WTC11 (cell line): Measurements from ENCODE around the gene OR52M1. TPM values are rescaled to one million over a fixed set of nuclear protein-coding genes. Genes with fewer than 3 reads are reported as not detected.
A peak's percentile ranks its signal among the peaks of the same experiment; 100 is the strongest.

ENCODE experiments used
- ATAC-seq: fragments of 200-7000 bp; cut with Tn5 transposase; 2 replicates; pipeline ENCODE4 v1.10.0; 2021; ENCODE audit warnings: mild to moderate bottlenecking, moderate library complexity
- CTCF ChIA-PET: fragments of 300-600 bp; sonication (Branson Sonifier 250); formaldehyde crosslinking; loops from one replicate; lab custom pipeline; 2021; ENCODE audit warnings: antibody characterized with exemption; lab: Charles Lee
- POLR2A ChIA-PET: fragments of 350-600 bp; sonication (Branson Sonifier 250); formaldehyde crosslinking; loops from one replicate; lab custom pipeline; 2021; ENCODE audit warnings: antibody characterized with exemption; lab: Charles Lee
- DNase-seq: peaks from one replicate; pipeline ENCODE4 v3.0.0; 2021; ENCODE audit warnings: low spot score
- H3K27ac Mint-ChIP-seq: 2 replicates; pipeline ENCODE4 v1.8.0; 2021; ENCODE audit warnings: mixed read lengths
- H3K27me3 Mint-ChIP-seq: 2 replicates; pipeline ENCODE4 v1.8.0; 2021; ENCODE audit warnings: low read depth, mild to moderate bottlenecking, moderate library complexity, mixed read lengths
- H3K36me3 Mint-ChIP-seq: 2 replicates; pipeline ENCODE4 v1.8.0; 2021; ENCODE audit warnings: mixed read lengths
- H3K4me1 Mint-ChIP-seq: 2 replicates; pipeline ENCODE4 v1.8.0; 2022; ENCODE audit warnings: mixed read lengths
- H3K4me3 Mint-ChIP-seq: 2 replicates; pipeline ENCODE4 v1.8.0; 2021; ENCODE audit warnings: mild to moderate bottlenecking, moderate library complexity, mixed read lengths
- H3K9me3 Mint-ChIP-seq: 2 replicates; pipeline ENCODE4 v1.8.0; 2021; ENCODE audit warnings: mixed read lengths
- CBFB ChIP-seq: sonication (generic); formaldehyde crosslinking; IDR thresholded peaks from 2 replicates; pipeline ENCODE4 v1.8.1; 2022; ENCODE audit warnings: mild to moderate bottlenecking, low read depth, missing genetic modification reagents
- CREM ChIP-seq: sonication (generic); formaldehyde crosslinking; IDR thresholded peaks from 2 replicates; pipeline ENCODE4 v1.8.1; 2022; ENCODE audit warnings: mild to moderate bottlenecking, missing genetic modification reagents, moderate library complexity
- ELF4 ChIP-seq: sonication (generic); formaldehyde crosslinking; IDR thresholded peaks from 2 replicates; pipeline ENCODE4 v1.8.1; 2022; ENCODE audit warnings: low read depth, mild to moderate bottlenecking, moderate library complexity, missing genetic modification reagents
- ETV6 ChIP-seq: sonication (generic); formaldehyde crosslinking; IDR thresholded peaks from 2 replicates; pipeline ENCODE4 v1.8.1; 2022; ENCODE audit warnings: mild to moderate bottlenecking, missing genetic modification reagents
- GTF2I ChIP-seq: fragments of 250-450 bp; sonication (Bioruptor Pico); conservative IDR thresholded peaks from 2 replicates; pipeline ENCODE4 v1.4.0; 2021; ENCODE audit warnings: mild to moderate bottlenecking
- HMGA2 ChIP-seq: fragments of 250-450 bp; sonication (Bioruptor Pico); IDR thresholded peaks from 2 replicates; pipeline ENCODE4 v1.4.0; 2021; ENCODE audit warnings: mild to moderate bottlenecking, moderate library complexity
- JAZF1 ChIP-seq: fragments of 250-450 bp; sonication (Bioruptor Pico); IDR thresholded peaks from 2 replicates; pipeline ENCODE4 v1.9.0; 2021; ENCODE audit warnings: moderate library complexity, mild to moderate bottlenecking, inconsistent platforms
- MYBL2 ChIP-seq: sonication (generic); formaldehyde crosslinking; IDR thresholded peaks from 2 replicates; pipeline ENCODE4 v1.8.1; 2023; ENCODE audit warnings: mild to moderate bottlenecking, moderate library complexity, missing genetic modification reagents
- NFE2L1 ChIP-seq: sonication (generic); formaldehyde crosslinking; IDR thresholded peaks from 2 replicates; pipeline ENCODE4 v1.8.1; 2023; ENCODE audit warnings: missing genetic modification reagents
- NFYB ChIP-seq: sonication (generic); formaldehyde crosslinking; conservative IDR thresholded peaks from 2 replicates; pipeline ENCODE4 v1.8.0; 2022; ENCODE audit warnings: low read depth, missing genetic modification reagents
- NR1H2 ChIP-seq: sonication (generic); formaldehyde crosslinking; IDR thresholded peaks from 2 replicates; pipeline ENCODE4 v1.9.0; 2021; ENCODE audit warnings: mild to moderate bottlenecking, moderate library complexity, missing genetic modification reagents
- NR3C1 ChIP-seq: sonication (generic); formaldehyde crosslinking; conservative IDR thresholded peaks from 2 replicates; pipeline ENCODE4 v1.8.1; 2023; ENCODE audit warnings: low read depth, mild to moderate bottlenecking, missing genetic modification reagents
- PRRX2 ChIP-seq: fragments of 250-450 bp; sonication (Bioruptor Pico); IDR thresholded peaks from 2 replicates; pipeline ENCODE4 v1.8.0; 2021; ENCODE audit warnings: mild to moderate bottlenecking
- SMAD4 ChIP-seq: sonication (generic); formaldehyde crosslinking; IDR thresholded peaks from 2 replicates; pipeline ENCODE4 v1.8.0; 2022; ENCODE audit warnings: mild to moderate bottlenecking, missing genetic modification reagents
- TEAD1 ChIP-seq: sonication (generic); formaldehyde crosslinking; IDR thresholded peaks from 2 replicates; pipeline ENCODE4 v1.8.0; 2022; ENCODE audit warnings: mild to moderate bottlenecking, missing genetic modification reagents
- ZNF138 ChIP-seq: sonication (generic); formaldehyde crosslinking; conservative IDR thresholded peaks from 2 replicates; pipeline ENCODE4 v1.8.1; 2022; ENCODE audit warnings: mild to moderate bottlenecking, moderate library complexity, missing genetic modification reagents
- ZNF219 ChIP-seq: sonication (generic); formaldehyde crosslinking; IDR thresholded peaks from 2 replicates; pipeline ENCODE4 v1.8.0; 2023; ENCODE audit warnings: missing genetic modification reagents, mild to moderate bottlenecking, borderline replicate concordance
- ZNF232 ChIP-seq: sonication (generic); formaldehyde crosslinking; IDR thresholded peaks from 2 replicates; pipeline ENCODE4 v1.8.0; 2022; ENCODE audit warnings: mild to moderate bottlenecking, missing genetic modification reagents
- ZNF263 ChIP-seq: sonication (generic); formaldehyde crosslinking; IDR thresholded peaks from 2 replicates; pipeline ENCODE4 v1.8.1; 2022; ENCODE audit warnings: low read depth, mild to moderate bottlenecking, moderate library complexity, missing genetic modification reagents
- ZNF423 ChIP-seq: fragments of 250-450 bp; sonication (Bioruptor Pico); IDR thresholded peaks from 2 replicates; pipeline ENCODE4 v2.1.2; 2022; ENCODE audit warnings: mild to moderate bottlenecking, moderate library complexity
- total RNA-seq: library from RNA; stranded (reverse); gene quantifications from 3 replicates; pipeline ENCODE4 v1.2.3, GENCODE V29; 2021
- TF ChIP-seq, protein P1 (sequence below): sonication (generic); formaldehyde crosslinking; IDR thresholded peaks from 2 replicates; pipeline ENCODE4 v1.8.1; 2023; ENCODE audit warnings: mild to moderate bottlenecking, missing genetic modification reagents, moderate library complexity
- TF ChIP-seq, protein P2 (sequence below): fragments of 200-600 bp; IDR thresholded peaks from 2 replicates; pipeline ENCODE4 v1.8.0; 2022; ENCODE audit warnings: antibody characterized with exemption
- TF ChIP-seq, protein P3 (sequence below): sonication (generic); formaldehyde crosslinking; IDR thresholded peaks from 2 replicates; pipeline ENCODE4 v1.8.1; 2022; ENCODE audit warnings: low read depth, mild to moderate bottlenecking, moderate library complexity, missing genetic modification reagents, borderline replicate concordance
- TF ChIP-seq, protein P4 (sequence below): fragments of 250-450 bp; sonication (Bioruptor Pico); IDR thresholded peaks from 2 replicates; pipeline ENCODE4 v2.1.2; 2022; ENCODE audit warnings: mild to moderate bottlenecking, moderate library complexity
- TF ChIP-seq, protein P5 (sequence below): sonication (generic); formaldehyde crosslinking; IDR thresholded peaks from 2 replicates; pipeline ENCODE4 v1.8.0; 2022; ENCODE audit warnings: mild to moderate bottlenecking, missing genetic modification reagents
- TF ChIP-seq, protein P6 (sequence below): sonication (generic); formaldehyde crosslinking; IDR thresholded peaks from 2 replicates; pipeline ENCODE4 v1.8.1; 2023; ENCODE audit warnings: mild to moderate bottlenecking, moderate library complexity, missing genetic modification reagents
- TF ChIP-seq, protein P7 (sequence below): sonication (generic); formaldehyde crosslinking; IDR thresholded peaks from 2 replicates; pipeline ENCODE4 v1.8.1; 2022; ENCODE audit warnings: low read depth, missing genetic modification reagents, borderline replicate concordance

The OR52M1 gene
- total RNA-seq, 1 experiment from 2014 or later = not detected

DNA sequence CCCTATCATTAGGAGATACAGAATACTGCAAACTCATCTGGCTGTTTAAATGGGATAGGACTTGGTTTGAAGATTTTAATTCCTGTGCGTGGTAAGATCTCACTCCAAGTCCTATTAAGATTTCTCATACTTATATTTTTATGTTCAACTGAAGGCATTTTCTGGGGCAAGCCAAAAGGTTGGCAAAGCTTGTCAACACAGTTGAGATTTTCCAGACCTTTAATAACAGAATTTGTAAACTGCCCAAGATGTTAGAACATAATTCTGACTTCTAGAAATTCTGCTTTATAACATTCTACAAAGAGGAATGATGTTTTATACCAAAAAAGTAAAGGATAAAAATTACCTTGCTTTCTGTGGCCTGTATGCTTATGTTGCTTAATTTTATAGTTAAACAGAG is 30.8 kb upstream of the OR52M1 start:
- Mint-ChIP-seq H3K4me3 (no peak overlapping the region), H3K9me3 (no peaks in the 10 kb centered on the region), H3K4me1 (no peaks in the 10 kb centered on the region), H3K36me3 (no peaks in the 10 kb centered on the region), H3K27me3 (peaks cover 7% of the 10 kb centered on the region), H3K27ac (no peak overlapping the region)
- CTCF ChIA-PET = no interaction called here
- POLR2A ChIA-PET = no interaction called here
- ATAC-seq = no peak
- no peak for TF ChIP-seq GTF2I (CRISPR knock-in tag)
- TF ChIP-seq ZNF138 (CRISPR knock-in tag) = no peak
- TF ChIP-seq NFYB (CRISPR knock-in tag) = no peak
- no peak for TF ChIP-seq JAZF1
- TF ChIP-seq, protein P1, sequence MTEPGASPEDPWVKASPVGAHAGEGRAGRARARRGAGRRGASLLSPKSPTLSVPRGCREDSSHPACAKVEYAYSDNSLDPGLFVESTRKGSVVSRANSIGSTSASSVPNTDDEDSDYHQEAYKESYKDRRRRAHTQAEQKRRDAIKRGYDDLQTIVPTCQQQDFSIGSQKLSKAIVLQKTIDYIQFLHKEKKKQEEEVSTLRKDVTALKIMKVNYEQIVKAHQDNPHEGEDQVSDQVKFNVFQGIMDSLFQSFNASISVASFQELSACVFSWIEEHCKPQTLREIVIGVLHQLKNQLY (CRISPR knock-in tag) = no peak
- TF ChIP-seq ELF4 = no peak
- TF ChIP-seq, protein P2, sequence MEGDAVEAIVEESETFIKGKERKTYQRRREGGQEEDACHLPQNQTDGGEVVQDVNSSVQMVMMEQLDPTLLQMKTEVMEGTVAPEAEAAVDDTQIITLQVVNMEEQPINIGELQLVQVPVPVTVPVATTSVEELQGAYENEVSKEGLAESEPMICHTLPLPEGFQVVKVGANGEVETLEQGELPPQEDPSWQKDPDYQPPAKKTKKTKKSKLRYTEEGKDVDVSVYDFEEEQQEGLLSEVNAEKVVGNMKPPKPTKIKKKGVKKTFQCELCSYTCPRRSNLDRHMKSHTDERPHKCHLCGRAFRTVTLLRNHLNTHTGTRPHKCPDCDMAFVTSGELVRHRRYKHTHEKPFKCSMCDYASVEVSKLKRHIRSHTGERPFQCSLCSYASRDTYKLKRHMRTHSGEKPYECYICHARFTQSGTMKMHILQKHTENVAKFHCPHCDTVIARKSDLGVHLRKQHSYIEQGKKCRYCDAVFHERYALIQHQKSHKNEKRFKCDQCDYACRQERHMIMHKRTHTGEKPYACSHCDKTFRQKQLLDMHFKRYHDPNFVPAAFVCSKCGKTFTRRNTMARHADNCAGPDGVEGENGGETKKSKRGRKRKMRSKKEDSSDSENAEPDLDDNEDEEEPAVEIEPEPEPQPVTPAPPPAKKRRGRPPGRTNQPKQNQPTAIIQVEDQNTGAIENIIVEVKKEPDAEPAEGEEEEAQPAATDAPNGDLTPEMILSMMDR = no peak
- TF ChIP-seq, protein P3, sequence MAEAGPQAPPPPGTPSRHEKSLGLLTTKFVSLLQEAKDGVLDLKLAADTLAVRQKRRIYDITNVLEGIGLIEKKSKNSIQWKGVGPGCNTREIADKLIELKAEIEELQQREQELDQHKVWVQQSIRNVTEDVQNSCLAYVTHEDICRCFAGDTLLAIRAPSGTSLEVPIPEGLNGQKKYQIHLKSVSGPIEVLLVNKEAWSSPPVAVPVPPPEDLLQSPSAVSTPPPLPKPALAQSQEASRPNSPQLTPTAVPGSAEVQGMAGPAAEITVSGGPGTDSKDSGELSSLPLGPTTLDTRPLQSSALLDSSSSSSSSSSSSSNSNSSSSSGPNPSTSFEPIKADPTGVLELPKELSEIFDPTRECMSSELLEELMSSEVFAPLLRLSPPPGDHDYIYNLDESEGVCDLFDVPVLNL = no peak
- no peak for TF ChIP-seq ZNF219
- TF ChIP-seq MYBL2 = no peak
- TF ChIP-seq HMGA2 (CRISPR knock-in tag) = no peak
- no peak for DNase-seq

DNA sequence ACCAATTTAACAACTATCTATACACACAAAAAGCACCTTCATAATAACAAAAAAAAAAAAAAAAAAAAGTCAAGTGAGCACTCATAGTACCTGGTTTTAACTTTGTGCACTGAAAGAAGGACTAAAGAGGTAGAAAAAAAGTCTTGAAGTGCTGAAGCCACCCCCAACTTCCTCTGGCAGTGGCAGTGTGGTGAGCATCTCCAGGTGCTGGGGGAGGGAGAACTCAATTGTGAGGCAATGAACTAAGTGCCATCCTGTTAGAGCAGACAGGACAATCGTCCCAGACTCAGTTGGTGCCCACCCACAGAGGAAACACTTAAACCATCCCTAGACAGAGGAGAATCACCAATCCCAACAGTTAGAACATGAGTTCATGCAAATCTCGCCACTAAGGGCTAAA is 22.7 kb upstream of the OR52M1 start:
- Mint-ChIP-seq H3K4me1 (peaks cover 6% of the 10 kb centered on the region), H3K27ac (no peak overlapping the region), H3K4me3 (no peak overlapping the region), H3K27me3 (no peaks in the 10 kb centered on the region; the same call in 1 of the 2 replicates), H3K36me3 (no peaks in the 10 kb centered on the region), H3K9me3 (no peaks in the 10 kb centered on the region)
- ChIA-PET POLR2A (no interaction called here), CTCF (interaction anchor here (0.8 kb wide), 1 partner anchor 17 kb away, joined by 3 read pairs; no protein-coding TSS in a partner anchor)
- no peak for TF ChIP-seq TEAD1
- TF ChIP-seq CBFB (CRISPR knock-in tag) = no peak
- TF ChIP-seq, protein P4, sequence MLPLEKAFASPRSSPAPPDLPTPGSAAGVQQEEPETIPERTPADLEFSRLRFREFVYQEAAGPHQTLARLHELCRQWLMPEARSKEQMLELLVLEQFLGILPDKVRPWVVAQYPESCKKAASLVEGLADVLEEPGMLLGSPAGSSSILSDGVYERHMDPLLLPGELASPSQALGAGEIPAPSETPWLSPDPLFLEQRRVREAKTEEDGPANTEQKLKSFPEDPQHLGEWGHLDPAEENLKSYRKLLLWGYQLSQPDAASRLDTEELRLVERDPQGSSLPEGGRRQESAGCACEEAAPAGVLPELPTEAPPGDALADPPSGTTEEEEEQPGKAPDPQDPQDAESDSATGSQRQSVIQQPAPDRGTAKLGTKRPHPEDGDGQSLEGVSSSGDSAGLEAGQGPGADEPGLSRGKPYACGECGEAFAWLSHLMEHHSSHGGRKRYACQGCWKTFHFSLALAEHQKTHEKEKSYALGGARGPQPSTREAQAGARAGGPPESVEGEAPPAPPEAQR (CRISPR knock-in tag) = no peak
- TF ChIP-seq NR3C1 (CRISPR knock-in tag) = no peak
- no peak for TF ChIP-seq ZNF263 (CRISPR knock-in tag)
- TF ChIP-seq, protein P5, sequence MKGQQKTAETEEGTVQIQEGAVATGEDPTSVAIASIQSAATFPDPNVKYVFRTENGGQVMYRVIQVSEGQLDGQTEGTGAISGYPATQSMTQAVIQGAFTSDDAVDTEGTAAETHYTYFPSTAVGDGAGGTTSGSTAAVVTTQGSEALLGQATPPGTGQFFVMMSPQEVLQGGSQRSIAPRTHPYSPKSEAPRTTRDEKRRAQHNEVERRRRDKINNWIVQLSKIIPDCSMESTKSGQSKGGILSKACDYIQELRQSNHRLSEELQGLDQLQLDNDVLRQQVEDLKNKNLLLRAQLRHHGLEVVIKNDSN (CRISPR knock-in tag) = no peak
- no peak for TF ChIP-seq NFE2L1 (CRISPR knock-in tag)
- no peak for TF ChIP-seq ZNF423 (CRISPR knock-in tag)
- TF ChIP-seq SMAD4 (CRISPR knock-in tag) = no peak
- TF ChIP-seq, protein P6, sequence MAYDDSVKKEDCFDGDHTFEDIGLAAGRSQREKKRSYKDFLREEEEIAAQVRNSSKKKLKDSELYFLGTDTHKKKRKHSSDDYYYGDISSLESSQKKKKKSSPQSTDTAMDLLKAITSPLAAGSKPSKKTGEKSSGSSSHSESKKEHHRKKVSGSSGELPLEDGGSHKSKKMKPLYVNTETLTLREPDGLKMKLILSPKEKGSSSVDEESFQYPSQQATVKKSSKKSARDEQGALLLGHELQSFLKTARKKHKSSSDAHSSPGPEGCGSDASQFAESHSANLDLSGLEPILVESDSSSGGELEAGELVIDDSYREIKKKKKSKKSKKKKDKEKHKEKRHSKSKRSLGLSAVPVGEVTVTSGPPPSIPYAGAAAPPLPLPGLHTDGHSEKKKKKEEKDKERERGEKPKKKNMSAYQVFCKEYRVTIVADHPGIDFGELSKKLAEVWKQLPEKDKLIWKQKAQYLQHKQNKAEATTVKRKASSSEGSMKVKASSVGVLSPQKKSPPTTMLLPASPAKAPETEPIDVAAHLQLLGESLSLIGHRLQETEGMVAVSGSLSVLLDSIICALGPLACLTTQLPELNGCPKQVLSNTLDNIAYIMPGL = no peak
- no peak for TF ChIP-seq CREM
- TF ChIP-seq PRRX2 = no peak
- no peak for TF ChIP-seq NR1H2 (CRISPR knock-in tag)
- TF ChIP-seq, protein P7, sequence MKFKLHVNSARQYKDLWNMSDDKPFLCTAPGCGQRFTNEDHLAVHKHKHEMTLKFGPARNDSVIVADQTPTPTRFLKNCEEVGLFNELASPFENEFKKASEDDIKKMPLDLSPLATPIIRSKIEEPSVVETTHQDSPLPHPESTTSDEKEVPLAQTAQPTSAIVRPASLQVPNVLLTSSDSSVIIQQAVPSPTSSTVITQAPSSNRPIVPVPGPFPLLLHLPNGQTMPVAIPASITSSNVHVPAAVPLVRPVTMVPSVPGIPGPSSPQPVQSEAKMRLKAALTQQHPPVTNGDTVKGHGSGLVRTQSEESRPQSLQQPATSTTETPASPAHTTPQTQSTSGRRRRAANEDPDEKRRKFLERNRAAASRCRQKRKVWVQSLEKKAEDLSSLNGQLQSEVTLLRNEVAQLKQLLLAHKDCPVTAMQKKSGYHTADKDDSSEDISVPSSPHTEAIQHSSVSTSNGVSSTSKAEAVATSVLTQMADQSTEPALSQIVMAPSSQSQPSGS (CRISPR knock-in tag) = no peak
- no peak for TF ChIP-seq MYBL2
- TF ChIP-seq ETV6 (CRISPR knock-in tag) = no peak
- no peak for TF ChIP-seq ZNF232
- DNase-seq = no peak
- ATAC-seq = peak; percentile 57; the same call in 1 of the 2 replicates
